ENCODE data around the gene MS4A6A.
"Not testable (repeated sequence)": the region's sequence is repeated elsewhere in the genome, so short reads cannot be mapped to it uniquely, and the experiment has no call there.

MS4A6A gene, protein sequence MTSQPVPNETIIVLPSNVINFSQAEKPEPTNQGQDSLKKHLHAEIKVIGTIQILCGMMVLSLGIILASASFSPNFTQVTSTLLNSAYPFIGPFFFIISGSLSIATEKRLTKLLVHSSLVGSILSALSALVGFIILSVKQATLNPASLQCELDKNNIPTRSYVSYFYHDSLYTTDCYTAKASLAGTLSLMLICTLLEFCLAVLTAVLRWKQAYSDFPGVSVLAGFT

GRCh38 chr11:60182541-60183330, at the start of gene MS4A6A:
Gene MS4A6A, minus strand, starts transcription at chr11:60183083. Its CDS starts 1,356 bp downstream, at chr11:60181727.
- no peak for DNase-seq

DNA sequence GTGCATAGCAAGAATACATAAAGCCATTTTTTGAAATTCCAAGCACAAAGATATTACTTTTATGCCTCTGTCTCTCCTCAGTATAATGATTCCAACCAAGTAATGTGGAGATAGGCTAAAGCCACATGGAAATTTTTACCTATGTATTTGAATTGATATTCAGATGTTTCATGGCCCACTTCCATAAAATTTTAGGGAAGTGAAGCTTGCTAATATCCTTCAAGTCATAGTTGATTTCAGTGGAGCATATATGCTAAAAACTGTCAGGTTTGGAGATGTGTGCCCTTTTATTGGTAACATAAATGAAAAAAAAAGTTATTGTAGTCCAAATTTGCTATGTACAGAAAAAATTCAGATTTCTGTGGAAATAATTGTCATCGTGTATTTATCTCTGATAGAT, 47.8 kb upstream of the MS4A6A start:
- DNase-seq: no peak

- no peak for DNase-seq
These were observed 39.3 kb upstream of the MS4A6A start for GRCh38 chr11:60222141-60222540.

- no peak for DNase-seq
These were observed 38.8 kb upstream of the MS4A6A start for GRCh38 chr11:60221692-60222091.

DNA sequence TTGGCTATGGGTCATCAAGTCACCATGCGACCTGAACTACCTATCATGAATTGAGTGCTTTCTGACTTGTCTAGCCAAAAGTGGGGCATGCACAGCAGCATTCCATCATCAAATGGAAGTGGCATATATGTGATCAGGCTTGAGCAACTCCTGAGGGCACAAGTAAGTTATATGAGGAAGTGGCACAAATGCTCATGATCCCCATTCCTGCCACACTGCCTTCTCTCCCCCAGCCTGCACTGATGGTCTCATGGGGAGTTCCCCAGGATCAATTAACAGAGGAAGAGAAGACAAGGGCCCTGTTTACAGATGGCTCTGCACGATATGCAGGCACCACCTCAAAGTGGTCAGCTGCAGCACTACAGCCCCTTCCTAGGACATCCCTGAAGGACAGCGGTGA, 38.3 kb upstream of the MS4A6A start:
- DNase-seq: no peak

GRCh38 chr11:60214386-60214785, 31.5 kb upstream of the MS4A6A start:
- no peak for DNase-seq

GRCh38 chr11:60211206-60211605, 28.3 kb upstream of the MS4A6A start:
- DNase-seq: no peak

GRCh38 chr11:60209977-60210376, 27.1 kb upstream of the MS4A6A start:
- DNase-seq: no peak

DNA sequence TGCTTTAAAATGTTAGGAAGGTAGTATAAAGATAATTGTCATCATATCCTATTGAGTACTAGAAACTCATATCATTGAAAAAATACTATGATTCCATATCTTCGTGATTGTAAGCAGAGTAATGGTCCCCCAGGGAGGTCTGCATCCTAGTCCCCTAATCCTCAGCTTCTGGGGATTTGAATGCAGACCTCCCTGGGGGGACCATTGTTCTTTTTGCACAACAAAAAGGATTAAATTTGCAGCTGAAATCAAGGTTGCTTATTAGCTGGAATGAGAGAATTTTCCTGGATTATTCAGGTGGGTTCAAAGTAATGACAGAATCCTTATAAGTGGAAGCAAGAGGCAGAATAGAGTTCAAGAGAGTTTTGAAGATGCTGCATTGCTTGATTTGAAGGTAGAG, 26.1 kb upstream of the MS4A6A start:
- DNase-seq: no peak

DNA sequence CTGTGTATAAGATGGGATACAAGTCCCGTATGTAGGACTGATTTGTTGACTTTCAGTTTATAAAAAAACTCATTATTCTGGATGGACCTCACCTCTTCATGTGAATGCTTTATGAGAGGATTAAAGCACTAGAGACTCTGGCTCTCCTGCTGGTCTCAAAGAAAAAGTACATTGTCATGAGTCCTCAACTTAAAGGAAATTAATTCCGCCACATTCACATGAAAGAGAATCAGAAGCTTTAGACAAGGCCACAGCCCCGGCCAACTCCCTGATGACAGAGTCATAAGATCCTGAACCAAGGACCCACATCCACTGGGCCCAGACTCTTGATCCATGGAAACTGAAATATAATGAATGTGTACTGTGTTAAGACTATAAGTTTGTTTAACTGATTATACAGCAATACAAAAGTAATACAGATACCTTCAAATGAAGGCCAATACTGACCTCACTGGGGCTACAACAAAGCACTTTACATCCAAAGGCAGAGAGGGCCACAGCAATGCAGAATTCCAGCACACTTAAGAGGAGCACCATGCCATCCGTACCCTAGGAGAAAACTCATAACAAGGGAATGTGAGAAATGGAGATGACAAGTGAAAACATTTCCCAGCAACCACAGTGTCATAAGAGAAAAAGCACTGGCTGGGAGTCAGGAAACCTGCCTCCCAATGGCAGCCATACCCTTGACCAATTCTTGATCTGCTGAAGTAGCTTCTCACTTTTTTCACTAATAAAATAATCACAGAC, 25.4 kb upstream of the MS4A6A start:
- DNase-seq: no peak

GRCh38 chr11:60206616-60207015, 23.7 kb upstream of the MS4A6A start:
- no peak for DNase-seq

DNA sequence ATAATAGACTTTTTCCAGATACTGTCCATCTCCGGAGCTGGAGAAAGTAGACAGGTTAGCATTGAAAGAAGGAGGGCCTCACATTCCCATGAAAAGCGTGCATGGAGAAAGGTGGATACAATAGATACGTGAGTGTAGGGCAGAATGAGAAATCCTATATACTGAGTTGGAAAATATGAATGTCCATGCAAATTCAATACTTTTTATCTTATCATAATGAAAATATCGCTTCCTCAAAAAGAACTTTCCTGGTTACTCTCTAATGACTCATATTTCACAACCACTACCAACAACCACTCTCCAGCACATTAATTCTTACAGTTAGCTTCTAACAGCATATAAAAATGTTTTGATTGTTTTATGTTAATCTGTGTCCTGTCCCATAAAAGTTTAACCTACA, 22.0 kb upstream of the MS4A6A start:
- no peak for DNase-seq

GRCh38 chr11:60201334-60201733, 18.5 kb upstream of the MS4A6A start:
- DNase-seq: not testable (repeated sequence)

GRCh38 chr11:60197442-60197841, 14.6 kb upstream of the MS4A6A start:
- DNase-seq: no peak

DNA sequence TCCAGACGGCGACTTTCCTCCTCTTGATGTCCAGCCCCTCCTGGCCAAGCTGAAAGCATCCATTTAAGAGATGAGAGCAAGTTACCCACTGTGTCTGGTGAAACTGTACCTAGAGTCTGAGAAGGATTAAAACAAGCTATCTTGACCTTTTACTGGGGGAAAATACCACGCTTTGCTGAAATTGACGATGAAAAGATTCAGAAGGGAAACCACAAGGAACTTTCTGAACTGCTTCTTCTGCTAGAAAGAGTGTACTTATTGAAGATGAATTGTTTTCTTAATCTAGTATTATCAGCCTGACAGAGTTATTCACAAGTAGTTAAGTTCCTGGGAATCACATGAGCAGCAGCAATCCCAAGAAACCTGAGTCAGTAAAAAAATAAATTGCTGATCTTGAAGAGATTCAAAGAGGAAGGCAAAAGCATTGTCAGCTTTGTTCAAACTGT, 13.1 kb upstream of the MS4A6A start:
- no peak for DNase-seq

GRCh38 chr11:60194511-60194910, 11.6 kb upstream of the MS4A6A start:
- no peak for DNase-seq

GRCh38 chr11:60193687-60194433, 11.0 kb upstream of the MS4A6A start:
- peak; percentile 59 for DNase-seq

GRCh38 chr11:60192564-60192963, 9.7 kb upstream of the MS4A6A start:
- DNase-seq: not testable (repeated sequence)

GRCh38 chr11:60188481-60188880, 5.6 kb upstream of the MS4A6A start:
- not testable (repeated sequence) for DNase-seq

DNA sequence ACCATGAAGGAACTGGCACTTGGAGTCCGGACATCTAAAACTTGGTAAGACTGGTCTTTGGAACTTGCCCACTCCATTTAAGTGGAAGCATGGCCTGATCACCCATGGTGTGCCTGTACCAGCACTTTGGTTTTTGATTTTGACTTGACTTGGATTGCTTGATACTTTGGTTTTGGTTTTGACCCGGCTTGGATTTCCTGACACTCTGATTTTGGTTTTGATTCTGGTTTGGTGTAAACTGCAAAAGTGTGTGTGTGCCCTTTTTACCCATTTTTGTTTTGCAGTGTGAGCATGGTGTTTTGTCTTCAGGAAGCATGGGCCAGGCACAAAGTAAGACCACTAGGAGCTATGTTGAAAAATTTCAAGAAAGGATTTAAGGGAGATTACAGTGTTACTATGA, 3.2 kb upstream of the MS4A6A start:
- DNase-seq: not testable (repeated sequence)

GRCh38 chr11:60185512-60185827, 2.6 kb upstream of the MS4A6A start:
- DNase-seq: not testable (repeated sequence)

DNA sequence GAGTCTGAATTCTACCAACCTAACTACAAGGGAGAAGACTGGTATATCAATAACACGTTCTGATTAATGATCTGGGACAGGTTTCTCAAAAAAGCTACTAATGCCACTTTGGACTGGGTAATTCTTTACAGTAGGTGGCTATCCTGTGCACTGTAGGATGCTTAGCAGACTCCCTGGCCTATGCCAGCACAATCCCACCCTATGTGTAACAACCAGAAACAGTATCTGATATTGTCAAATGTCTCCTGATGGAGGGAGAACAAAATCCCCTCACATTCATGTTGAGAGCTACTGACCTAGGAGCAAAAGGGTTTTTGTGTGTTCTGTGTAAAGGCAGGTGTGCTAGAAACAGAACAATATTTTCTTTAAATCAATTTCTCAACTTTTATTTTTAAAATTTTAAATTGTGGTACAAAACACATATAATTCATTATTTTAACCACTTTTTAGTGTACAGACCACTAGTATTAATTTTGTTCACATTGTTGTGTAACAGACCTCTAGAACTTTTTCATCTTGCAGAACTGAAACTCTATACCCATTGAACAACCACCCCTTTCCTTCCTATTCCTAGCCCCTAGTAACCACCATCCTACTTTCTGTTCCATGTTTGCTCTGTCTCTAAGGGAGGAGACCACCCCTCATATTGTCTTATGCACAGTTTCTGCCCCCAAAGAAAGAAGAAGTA, 2.1 kb upstream of the MS4A6A start:
- DNase-seq: no peak

Data from activated naive CD4-positive, alpha-beta T cell treated with Interleukin-2 at 50 U/mL for 16 hours (primary cell).